PC-9 (cell line): Measurements from ENCODE around the gene OSM. TPM values are rescaled to one million over a fixed set of nuclear protein-coding genes. Genes with fewer than 3 reads are reported as not detected.
A peak's percentile ranks its signal among the peaks of the same experiment; 100 is the strongest.

ENCODE experiments used
- BruUV-seq: library from RNA; stranded (reverse); fragments of 400-500 nt; replicated peaks from 2 replicates; lab custom pipeline; 2021; lab: Mats Ljungman, UMichigan
- CTCF ChIA-PET: fragments of 300-600 bp; sonication (Branson Sonifier 250); formaldehyde crosslinking; loops from one replicate; lab custom pipeline; 2022; ENCODE audit warnings: antibody characterized with exemption; lab: Charles Lee
- POLR2A ChIA-PET: fragments of 300-600 bp; sonication (Branson Sonifier 250); formaldehyde crosslinking; loops from one replicate; lab custom pipeline; 2022; ENCODE audit warnings: antibody characterized with exemption; ENCODE audit not compliant: unreplicated experiment; lab: Charles Lee
- DNase-seq, 2 experiments: peaks; one replicate each; pipeline versions ENCODE4 v3.0.0 to v3.0.0-alpha.2; 2015 to 2022; ENCODE audit warnings: mixed read lengths in 1 of 2
- H2AFZ ChIP-seq: fragments of 200-600 bp; sonication (generic); 2 replicates; pipeline ENCODE4 v1.8.1; 2017; ENCODE audit warnings: antibody characterized with exemption
- H3F3A ChIP-seq: fragments of 200-600 bp; sonication (generic); 2 replicates; pipeline ENCODE4 v1.8.1; 2017; ENCODE audit warnings: antibody characterized with exemption, mild to moderate bottlenecking, low read depth; ENCODE audit not compliant: insufficient read depth
- H3K27ac ChIP-seq: fragments of 200-600 bp; sonication (generic); 2 replicates; pipeline ENCODE4 v1.6.1; 2016; ENCODE audit warnings: mixed run types
- H3K27me3 ChIP-seq: fragments of 200-600 bp; sonication (generic); 2 replicates; pipeline ENCODE4 v1.6.1; 2016; ENCODE audit warnings: low read depth, mixed run types; ENCODE audit not compliant: insufficient read depth
- H3K36me3 ChIP-seq: fragments of 200-600 bp; sonication (generic); 2 replicates; pipeline ENCODE4 v1.6.1; 2016; ENCODE audit warnings: low read depth, mixed run types
- H3K4me1 ChIP-seq: fragments of 200-600 bp; sonication (generic); replicated peaks from 2 replicates; pipeline ENCODE4 v1.6.1; 2016; ENCODE audit warnings: mixed run types; ENCODE audit not compliant: insufficient read depth
- H3K4me2 ChIP-seq: fragments of 200-600 bp; sonication (generic); 2 replicates; pipeline ENCODE4 v1.6.1; 2017; ENCODE audit warnings: mixed run types
- H3K4me3 ChIP-seq: fragments of 200-600 bp; sonication (generic); 2 replicates; pipeline ENCODE4 v1.6.1; 2016; ENCODE audit warnings: mixed run types
- H3K79me2 ChIP-seq: fragments of 200-600 bp; sonication (generic); 2 replicates; pipeline ENCODE4 v1.6.1; 2017; ENCODE audit warnings: low read depth, mixed run types
- H3K9me2 ChIP-seq: fragments of 200-600 bp; sonication (generic); 2 replicates; pipeline ENCODE4 v1.8.1; 2017; ENCODE audit warnings: mild to moderate bottlenecking; ENCODE audit not compliant: insufficient read depth
- H3K9me3 ChIP-seq: fragments of 200-600 bp; sonication (generic); 2 replicates; pipeline ENCODE4 v1.8.1; 2016; ENCODE audit warnings: low read depth; ENCODE audit not compliant: insufficient read depth
- H4K20me1 ChIP-seq: fragments of 200-600 bp; sonication (generic); 2 replicates; pipeline ENCODE4 v1.8.1; 2017; ENCODE audit not compliant: insufficient read depth
- CTCF ChIP-seq: fragments of 200-600 bp; sonication (generic); conservative IDR thresholded peaks from 2 replicates; pipeline ENCODE4 v1.6.1; 2017; ENCODE audit warnings: mixed run types, antibody characterized with exemption, mild to moderate bottlenecking, moderate library complexity
- EZH2 ChIP-seq: fragments of 200-600 bp; sonication (generic); IDR thresholded peaks from 2 replicates; pipeline ENCODE4 v1.8.0; 2017; ENCODE audit warnings: antibody characterized with exemption, low read depth
- intact Hi-C: fragments of 100-400 bp; cut with micrococcal nuclease; formaldehyde crosslinking; loops from one replicate; pipeline ENCODE4 v1.10.0; 2022; ENCODE audit not compliant: unreplicated experiment
- total RNA-seq: library from RNA; stranded (reverse); gene quantifications from 2 replicates; pipeline ENCODE4 v1.2.3, GENCODE V29; 2021

The OSM gene
- total RNA-seq, 1 experiment from 2014 or later = not detected

DNA sequence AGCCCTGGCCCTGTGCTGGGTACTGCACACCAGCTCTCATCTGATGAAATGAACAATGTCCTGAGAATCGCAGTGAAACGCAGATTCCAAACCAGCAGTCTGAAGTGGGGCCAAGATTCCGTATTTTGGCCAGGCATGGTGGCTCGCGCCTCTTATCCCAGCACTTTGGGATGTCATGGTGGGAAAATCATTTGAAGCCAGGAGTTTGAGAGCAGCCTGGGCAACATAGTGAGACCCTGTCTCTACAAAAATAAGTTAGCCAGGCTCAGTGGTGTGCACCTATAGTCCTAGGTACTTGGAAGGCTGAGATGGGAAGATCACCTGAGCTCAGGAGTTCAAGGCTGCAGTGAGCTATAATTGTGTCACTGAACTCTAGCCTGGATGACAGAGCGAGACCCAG lies 33.1 kb downstream of the OSM start:
- Histone ChIP-seq H3F3A (peaks cover 55% of the 10 kb centered on the region), H3K4me2 (no peak overlapping the region), H3K79me2 (no peaks in the 10 kb centered on the region), H3K4me1 (peaks cover 69% of the 10 kb centered on the region), H3K9me3 (no peaks in the 10 kb centered on the region), H2AFZ (no peak overlapping the region), H3K27me3 (no peaks in the 10 kb centered on the region), H3K36me3 (no peaks in the 10 kb centered on the region), H3K9me2 (no peaks in the 10 kb centered on the region), H3K27ac (peak overlapping the region; percentile 95), H4K20me1 (no peaks in the 10 kb centered on the region), H3K4me3 (no peak overlapping the region)
- no TSS peak for BruUV-seq
- DNase-seq = no peak
- ChIA-PET POLR2A (no interaction called here), CTCF (no interaction called here)
- intact Hi-C loops = no loop called here
- TF ChIP-seq EZH2 = no peak
- no peak for TF ChIP-seq CTCF

DNA sequence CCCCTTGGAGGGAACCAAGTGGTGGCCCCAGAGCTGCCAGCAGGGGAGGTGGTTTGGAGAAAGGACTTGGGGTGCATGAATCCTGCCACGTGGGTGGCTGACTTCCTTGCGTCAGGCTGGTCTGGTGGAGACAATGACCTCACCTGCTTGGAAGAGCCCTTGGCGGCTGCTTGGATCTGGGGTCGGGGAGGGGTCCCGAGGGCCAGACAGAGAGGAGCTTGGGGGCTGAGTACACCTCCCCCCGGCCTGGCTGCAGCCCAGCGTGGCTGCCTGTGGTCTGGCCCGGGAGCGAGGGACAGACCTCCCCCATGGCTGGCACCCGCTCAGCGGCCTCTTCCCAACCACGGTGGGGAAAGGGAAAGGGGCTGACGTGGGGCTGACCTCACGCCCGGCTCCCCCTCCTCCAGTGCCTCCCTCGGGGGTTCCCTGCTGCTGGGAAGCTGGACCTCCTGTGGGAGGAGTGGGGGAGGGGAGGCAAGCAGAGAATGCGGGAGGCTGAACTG lies 33.9 kb downstream of the OSM start:
- Histone ChIP-seq H3K27me3 (no peaks in the 10 kb centered on the region), H3K4me3 (no peak overlapping the region), H3K4me2 (no peak overlapping the region), H3K9me3 (no peaks in the 10 kb centered on the region), H3F3A (peaks cover 59% of the 10 kb centered on the region), H2AFZ (no peak overlapping the region), H3K79me2 (no peaks in the 10 kb centered on the region), H3K27ac (no peak overlapping the region), H3K4me1 (peaks cover 69% of the 10 kb centered on the region), H3K36me3 (no peaks in the 10 kb centered on the region), H4K20me1 (no peaks in the 10 kb centered on the region), H3K9me2 (no peaks in the 10 kb centered on the region)
- intact Hi-C loops = no loop called here
- DNase-seq = no peak
- no peak for TF ChIP-seq CTCF
- TF ChIP-seq EZH2 = no peak
- no TSS peak for BruUV-seq
- ChIA-PET CTCF (no interaction called here), POLR2A (no interaction called here)

GRCh38 chr22:30230787-30231461 lies 35.7 kb downstream of the OSM start:
- H3K4me1 ChIP-seq = peaks cover 69% of the 10 kb centered on the region
- intact Hi-C loops = no loop called here
- no peak overlapping the region for H3K27ac ChIP-seq
- no peaks in the 10 kb centered on the region for H4K20me1 ChIP-seq
- no peak overlapping the region for H3K4me2 ChIP-seq
- peaks cover 48% of the 10 kb centered on the region for H3F3A ChIP-seq
- no peak for TF ChIP-seq CTCF
- no peak for TF ChIP-seq EZH2
- H3K4me3 ChIP-seq = no peak overlapping the region
- no peaks in the 10 kb centered on the region for H3K9me2 ChIP-seq
- BruUV-seq = no TSS peak
- CTCF ChIA-PET = interaction anchor here (1.0 kb wide), 1 partner anchor 160 kb away, joined by 3 read pairs; no protein-coding TSS in a partner anchor
- no peaks in the 10 kb centered on the region for H3K79me2 ChIP-seq
- no peaks in the 10 kb centered on the region for H3K9me3 ChIP-seq
- H3K27me3 ChIP-seq = no peaks in the 10 kb centered on the region
- H2AFZ ChIP-seq = no peak overlapping the region
- POLR2A ChIA-PET = interaction anchor here (0.6 kb wide), 1 partner anchor 19 kb away, joined by 9 read pairs; no protein-coding TSS in a partner anchor
- no peaks in the 10 kb centered on the region for H3K36me3 ChIP-seq
- DNase-seq = no peak
